ENCODE data around the gene NDOR1. TPM values are rescaled to one million over a fixed set of nuclear protein-coding genes. Genes with fewer than 3 reads are reported as not detected.
A peak's percentile ranks its signal among the peaks of the same experiment; 100 is the strongest.

NDOR1 gene
- total RNA-seq, 3 donors from 2014 or later = 15.9 to 19.7 (median 19.0) TPM

- Histone ChIP-seq H3K4me1 (ENCODE audit: low read depth) (peaks cover 43% of the 10 kb centered on the region), H3K36me3 (ENCODE audit: low read depth) (no peaks in the 10 kb centered on the region)
- intact Hi-C loops (cut with DNase I, micrococcal nuclease) = no loop called here
Observed at GRCh38 chr9:137187386-137187785, 18.1 kb upstream of the NDOR1 start.

DNA sequence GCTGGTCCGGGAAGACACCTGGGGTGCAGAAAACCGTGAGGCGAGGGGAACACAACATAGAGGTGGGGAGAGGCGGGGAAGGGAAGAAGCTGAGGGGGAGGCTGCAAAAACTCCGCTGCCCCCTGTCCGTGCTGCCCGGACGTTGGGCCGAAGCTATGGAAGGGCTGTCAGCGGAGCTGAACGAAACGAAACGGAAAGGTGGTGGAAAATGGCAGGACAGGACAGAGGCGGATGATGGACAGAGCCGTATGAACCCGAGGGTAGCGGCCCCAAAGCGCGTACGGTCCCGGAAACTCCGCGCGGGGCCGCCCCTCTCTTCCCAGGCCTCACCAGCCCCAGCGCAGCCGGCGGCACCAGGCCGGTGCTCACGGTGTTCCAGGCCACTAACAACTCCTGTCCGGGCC, 17.4 kb upstream of the NDOR1 start:
- H3K4me3 ChIP-seq = peak overlapping the region; percentile 85
- H3K9me3 ChIP-seq = no peaks in the 10 kb centered on the region
- H3K4me1 ChIP-seq (ENCODE audit: low read depth) = peaks cover 43% of the 10 kb centered on the region
- intact Hi-C loops (cut with DNase I, micrococcal nuclease) = no loop called here
- ATAC-seq (peak; percentile 1), DNase-seq (no peak)
- no peak for TF ChIP-seq CTCF (IDR thresholded peaks at IDR 0.05)
- H3K36me3 ChIP-seq (ENCODE audit: low read depth) = no peaks in the 10 kb centered on the region

More at GRCh38 chr9:137187386-137187785, 18.1 kb upstream of the NDOR1 start:
- Histone ChIP-seq H3K4me3 (no peak overlapping the region), H3K9me3 (no peaks in the 10 kb centered on the region)
- TF ChIP-seq CTCF (IDR thresholded peaks at IDR 0.05) = no peak
- DNase-seq (no peak), ATAC-seq (no peak)

GRCh38 chr9:137188490-137189296, 16.8 kb upstream of the NDOR1 start, which contains the start of the genes ANAPC2 and SSNA1:
ANAPC2 (minus strand) TSS chr9:137188560; CDS start chr9:137188532, 28 bp downstream.
SSNA1 (plus strand) TSS chr9:137188676; CDS start chr9:137188727, 51 bp downstream.
- Histone ChIP-seq H3K4me1 (ENCODE audit: low read depth) (peaks cover 43% of the 10 kb centered on the region), H3K36me3 (ENCODE audit: low read depth) (no peaks in the 10 kb centered on the region), H3K9me3 (no peaks in the 10 kb centered on the region), H3K4me3 (peak within 1 kb of the TSS; percentile 85)
- no peak for TF ChIP-seq CTCF (IDR thresholded peaks at IDR 0.05)
- DNase-seq (peak; percentile 94 to 98 (median 95)), ATAC-seq (peak; percentile 90)
- intact Hi-C loops (cut with DNase I, micrococcal nuclease) = no loop called here

GRCh38 chr9:137189297-137190295, 15.9 kb upstream of the NDOR1 start:
- TF ChIP-seq CTCF (IDR thresholded peaks at IDR 0.05) = peak; percentile 16
- H3K4me3 ChIP-seq = peak overlapping the region; percentile 85
- ATAC-seq = peak; percentile 2
- no peaks in the 10 kb centered on the region for H3K9me3 ChIP-seq
- peaks cover 50% of the 10 kb centered on the region for H3K4me1 ChIP-seq (ENCODE audit: low read depth)
- H3K36me3 ChIP-seq (ENCODE audit: low read depth) = no peaks in the 10 kb centered on the region
- intact Hi-C loops (cut with DNase I, micrococcal nuclease) = no loop called here
- peak in 1 of 3 donors; percentile 43 for DNase-seq

DNA sequence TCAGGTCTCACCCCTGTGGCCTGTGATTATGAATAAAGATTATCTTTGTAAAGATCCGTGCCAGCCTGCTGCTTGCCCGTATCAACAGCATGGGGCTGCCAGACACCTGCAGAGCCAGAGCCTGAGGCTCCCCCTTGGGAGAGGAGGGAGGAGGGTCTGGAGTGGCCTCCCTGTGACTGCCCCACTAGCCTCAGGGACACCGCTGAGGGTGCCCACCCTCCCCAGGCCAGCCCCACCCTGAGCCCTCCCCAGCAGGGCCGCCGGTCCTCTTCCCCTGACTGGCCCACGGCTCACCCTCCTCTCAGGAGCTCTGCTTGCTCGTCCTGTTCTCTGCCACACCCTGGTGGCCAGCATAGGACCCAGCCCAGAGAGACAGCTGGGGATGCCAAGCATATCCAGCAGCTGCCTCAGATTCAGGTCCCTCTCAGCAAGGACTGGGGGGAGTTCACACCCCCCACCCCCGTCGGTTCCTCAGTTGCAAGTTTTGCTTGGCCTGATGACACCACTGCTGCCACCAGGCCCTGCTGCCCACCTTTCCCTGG, 15.1 kb upstream of the NDOR1 start:
- intact Hi-C loops (cut with DNase I, micrococcal nuclease) = no loop called here
- Histone ChIP-seq H3K4me3 (no peak overlapping the region), H3K4me1 (ENCODE audit: low read depth) (peaks cover 58% of the 10 kb centered on the region), H3K36me3 (ENCODE audit: low read depth) (no peaks in the 10 kb centered on the region), H3K9me3 (no peaks in the 10 kb centered on the region)
- no peak for ATAC-seq
- DNase-seq = no peak
- TF ChIP-seq CTCF (IDR thresholded peaks at IDR 0.05) = no peak
